H1 (cell line): ENCODE measurements around the gene ZNF750. TPM values are rescaled to one million over a fixed set of nuclear protein-coding genes. Genes with fewer than 3 reads are reported as not detected.
A peak's percentile ranks its signal among the peaks of the same experiment; 100 is the strongest.

ENCODE experiments used
- CTCF ChIA-PET: fragments of 300-600 bp; sonication (Branson Sonifier 250); formaldehyde crosslinking; loops from one replicate; lab custom pipeline; 2021; ENCODE audit not compliant: partially characterized antibody; lab: Charles Lee
- POLR2A ChIA-PET: fragments of 300-600 bp; sonication (Branson Sonifier 250); formaldehyde crosslinking; loops from one replicate; lab custom pipeline; 2021; ENCODE audit warnings: inconsistent platforms; ENCODE audit not compliant: partially characterized antibody; lab: Charles Lee
- DNase-seq, 2 experiments: peaks; one replicate each; pipeline versions ENCODE4 v3.0.0 to v3.0.0-alpha.2; 2010 to 2022; ENCODE audit warnings: low spot score in 2 of 2, low read depth in 1 of 2, mixed read lengths in 1 of 2
- FAIRE-seq: peaks from 2 replicates; lab custom pipeline; 2011; peaks lifted over from hg19 to GRCh38; lab: Jason Lieb, UNC
- H2AFZ ChIP-seq: 2 replicates; pipeline ENCODE4 v1.8.1; 2012; ENCODE audit warnings: low read length, inconsistent platforms
- H2AK5ac ChIP-seq: 2 replicates; pipeline ENCODE4 v1.6.1; 2013; ENCODE audit warnings: low read depth, low read length
- H2BK120ac ChIP-seq: replicated peaks from 2 replicates; pipeline ENCODE3; 2013; ENCODE audit warnings: low read depth, low read length, inconsistent platforms
- H2BK12ac ChIP-seq: 2 replicates; pipeline ENCODE4 v1.6.1; 2013; ENCODE audit warnings: low read depth, low read length
- H2BK15ac ChIP-seq: 2 replicates; pipeline ENCODE4 v1.6.1; 2013; ENCODE audit warnings: low read length
- H2BK20ac ChIP-seq: 2 replicates; pipeline ENCODE4 v1.6.1; 2013; ENCODE audit warnings: low read length
- H2BK5ac ChIP-seq: 2 replicates; pipeline ENCODE4 v1.6.1; 2013; ENCODE audit warnings: low read depth, low read length
- H3K14ac ChIP-seq: 2 replicates; pipeline ENCODE4 v1.6.1; 2013; ENCODE audit warnings: inconsistent platforms; ENCODE audit not compliant: insufficient read length
- H3K18ac ChIP-seq: 2 replicates; pipeline ENCODE4 v1.6.1; 2013; ENCODE audit warnings: low read length; ENCODE audit errors: extremely low read depth
- H3K23ac ChIP-seq: 2 replicates; pipeline ENCODE4 v1.6.1; 2013; ENCODE audit warnings: inconsistent platforms; ENCODE audit not compliant: insufficient read length
- H3K23me2 ChIP-seq: 2 replicates; pipeline ENCODE4 v1.6.1; 2013; ENCODE audit warnings: low read depth, low read length
- H3K27ac ChIP-seq: 2 replicates; pipeline ENCODE4 v1.6.1; 2011; ENCODE audit warnings: low read depth, low read length, inconsistent platforms
- H3K27me3 ChIP-seq, 4 experiments: replicated peaks in 1 of 4; 1 replicate in 1 of 4; 2 replicates in 3 of 4; pipeline versions ENCODE4 v1.6.1 to v1.8.1; 2011 to 2013; ENCODE audit warnings: low read length in 3 of 4, mild to moderate bottlenecking in 3 of 4, inconsistent platforms in 2 of 4, mixed read lengths in 2 of 4, moderate library complexity in 1 of 4; ENCODE audit not compliant: control insufficient read depth in 3 of 4, insufficient read depth in 3 of 4; ENCODE audit errors: extremely low read depth in 1 of 4
- H3K36me3 ChIP-seq, 4 experiments: 2 replicates each; pipeline versions ENCODE4 v1.6.1 to v1.8.1; 2011 to 2013; ENCODE audit warnings: mild to moderate bottlenecking in 4 of 4, low read length in 3 of 4, moderate library complexity in 2 of 4, control low read depth in 1 of 4, inconsistent platforms in 1 of 4; ENCODE audit not compliant: insufficient read depth in 4 of 4, control insufficient read depth in 2 of 4
- H3K4ac ChIP-seq: replicated peaks from 2 replicates; pipeline ENCODE3; 2013; ENCODE audit warnings: low read length, low read depth, mixed read lengths, inconsistent platforms; ENCODE audit not compliant: insufficient read length
- H3K4me1 ChIP-seq, 4 experiments: replicated peaks in 1 of 4; 1 replicate in 1 of 4; 2 replicates in 3 of 4; pipeline versions ENCODE4 v1.6.1 to v1.8.1; 2011 to 2013; ENCODE audit warnings: low read length in 3 of 4, inconsistent platforms in 2 of 4, mixed read lengths in 1 of 4; ENCODE audit not compliant: insufficient read depth in 4 of 4, control insufficient read depth in 3 of 4
- H3K4me2 ChIP-seq, 2 experiments: 2 replicates each; pipeline versions ENCODE4 v1.6.1 to v1.8.1; 2011 to 2013; ENCODE audit warnings: low read depth in 2 of 2, low read length in 2 of 2, control low read depth in 1 of 2, inconsistent platforms in 1 of 2, mild to moderate bottlenecking in 1 of 2; ENCODE audit not compliant: insufficient read depth in 1 of 2
- H3K4me3 ChIP-seq, 4 experiments: fragments of 200-600, 300-600 bp in 1 of 4; sonication (generic), shearing (Covaris generic), sonication (Bioruptor Twin) in 1 of 4; 2 replicates each; pipeline versions ENCODE4 v1.5.1 to v1.8.1; 2011 to 2016; ENCODE audit warnings: low read length in 4 of 4, low read depth in 3 of 4, control low read depth in 2 of 4, inconsistent platforms in 2 of 4, mild to moderate bottlenecking in 2 of 4, mixed read lengths in 1 of 4, moderate library complexity in 1 of 4; ENCODE audit not compliant: insufficient read depth in 2 of 4; ENCODE audit errors: extremely low read depth in 1 of 4
- H3K56ac ChIP-seq: replicated peaks from 2 replicates; pipeline ENCODE3; 2013; ENCODE audit warnings: low read depth, mild to moderate bottlenecking, mixed read lengths, low read length, inconsistent platforms; ENCODE audit not compliant: insufficient read length
- H3K79me1 ChIP-seq: 2 replicates; pipeline ENCODE4 v1.6.1; 2013; ENCODE audit warnings: low read depth, low read length, control low read depth
- H3K79me2 ChIP-seq, 2 experiments: 2 replicates each; pipeline versions ENCODE4 v1.6.1 to v1.8.1; 2012 to 2013; ENCODE audit warnings: low read length in 2 of 2, mild to moderate bottlenecking in 2 of 2, inconsistent platforms in 1 of 2; ENCODE audit not compliant: insufficient read depth in 2 of 2, control insufficient read depth in 1 of 2
- H3K9ac ChIP-seq, 4 experiments: replicated peaks in 1 of 4; 1 replicate in 1 of 4; 2 replicates in 3 of 4; pipeline versions ENCODE4 v1.6.1 to v1.8.1; 2011 to 2013; ENCODE audit warnings: low read depth in 3 of 4, low read length in 3 of 4, control low read depth in 2 of 4, mild to moderate bottlenecking in 2 of 4, moderate library complexity in 2 of 4, inconsistent platforms in 1 of 4; ENCODE audit errors: extremely low read depth in 1 of 4
- H3K9me3 ChIP-seq, 2 experiments: 2 replicates each; pipeline versions ENCODE4 v1.6.1 to v1.8.1; 2012 to 2013; ENCODE audit warnings: mild to moderate bottlenecking in 2 of 2, moderate library complexity in 2 of 2, control low read depth in 1 of 2, inconsistent platforms in 1 of 2, low read depth in 1 of 2, low read length in 1 of 2, mixed read lengths in 1 of 2; ENCODE audit not compliant: insufficient read depth in 2 of 2
- H4K20me1 ChIP-seq, 2 experiments: replicated peaks in 1 of 2; 2 replicates each; pipeline versions ENCODE3 to v1.8.1; 2011 to 2013; ENCODE audit warnings: inconsistent platforms in 2 of 2, low read length in 2 of 2, mild to moderate bottlenecking in 1 of 2; ENCODE audit not compliant: insufficient read depth in 2 of 2, control insufficient read depth in 1 of 2
- H4K5ac ChIP-seq: 2 replicates; pipeline ENCODE4 v1.6.1; 2013; ENCODE audit warnings: low read length, low read depth, mixed read lengths, inconsistent platforms; ENCODE audit not compliant: insufficient read length
- H4K8ac ChIP-seq: 2 replicates; pipeline ENCODE4 v1.8.0; 2013; ENCODE audit warnings: mild to moderate bottlenecking, moderate library complexity, low read length, inconsistent platforms; ENCODE audit not compliant: insufficient read depth; ENCODE audit errors: extremely low read depth
- H4K91ac ChIP-seq: replicated peaks from 2 replicates; pipeline ENCODE3; 2013; ENCODE audit warnings: low read length, mixed read lengths, inconsistent platforms; ENCODE audit not compliant: insufficient read length
- ASH2L ChIP-seq: fragments of 200-600, 300-600 bp; sonication (generic); IDR thresholded peaks from one replicate; pipeline ENCODE4 v1.7.1; 2017; ENCODE audit warnings: low read length
- CREB1 ChIP-seq: IDR thresholded peaks from 2 replicates; pipeline ENCODE4 v1.6.1; 2012; ENCODE audit warnings: inconsistent platforms
- HDAC6 ChIP-seq: IDR thresholded peaks from one replicate; pipeline ENCODE4 v1.7.1; 2012; ENCODE audit warnings: low read depth, mild to moderate bottlenecking, inconsistent platforms, low read length, moderate library complexity
- MAFK ChIP-seq: IDR thresholded peaks from 2 replicates; pipeline ENCODE4 v1.6.1; 2012; ENCODE audit warnings: low read depth, mild to moderate bottlenecking, improper control_type of control experiment, low read length
- NANOG ChIP-seq: IDR thresholded peaks from 2 replicates; pipeline ENCODE4 v1.6.1; 2011; ENCODE audit warnings: low read length, low read depth, mild to moderate bottlenecking, inconsistent platforms; ENCODE audit not compliant: insufficient read depth, poor library complexity, severe bottlenecking
- PHF8 ChIP-seq: fragments of 200-600 bp; sonication (generic); conservative IDR thresholded peaks from 2 replicates; pipeline ENCODE4 v1.7.1; 2012; ENCODE audit warnings: low read depth, mild to moderate bottlenecking, inconsistent platforms, low read length, moderate library complexity
- POLR2A ChIP-seq, 2 experiments: IDR thresholded peaks; 1 replicate in 1 of 2; 2 replicates in 1 of 2; pipeline ENCODE4 v1.6.1; 2011; ENCODE audit warnings: low read depth in 2 of 2, low read length in 2 of 2, mild to moderate bottlenecking in 2 of 2; ENCODE audit errors: control extremely low read depth in 1 of 2
- POU5F1 ChIP-seq: IDR thresholded peaks from 2 replicates; pipeline ENCODE4 v1.6.1; 2011; ENCODE audit warnings: low read depth, mild to moderate bottlenecking, low read length, moderate library complexity
- RFX5 ChIP-seq: IDR thresholded peaks from 2 replicates; pipeline ENCODE4 v1.6.1; 2011; ENCODE audit warnings: low read depth, low read length, improper control_type of control experiment, borderline replicate concordance
- SIN3A ChIP-seq, 2 experiments: IDR thresholded peaks in 1 of 2; conservative IDR thresholded peaks in 1 of 2; 2 replicates each; pipeline ENCODE4 v1.6.1; 2011 to 2012; ENCODE audit warnings: low read length in 2 of 2, improper control_type of control experiment in 1 of 2, low read depth in 1 of 2, mild to moderate bottlenecking in 1 of 2
- SIRT6 ChIP-seq: IDR thresholded peaks from one replicate; pipeline ENCODE4 v1.7.1; 2012; ENCODE audit warnings: low read length, inconsistent platforms
- SUZ12 ChIP-seq: fragments of 200-600 bp; sonication (generic); IDR thresholded peaks from 2 replicates; pipeline ENCODE4 v1.6.1; 2012; ENCODE audit warnings: mild to moderate bottlenecking, inconsistent platforms, low read length, moderate library complexity, mixed read lengths
- TAF1 ChIP-seq: IDR thresholded peaks from 2 replicates; pipeline ENCODE4 v1.6.1; 2011; ENCODE audit warnings: mild to moderate bottlenecking, low read depth, low read length
- TEAD4 ChIP-seq: IDR thresholded peaks from 2 replicates; pipeline ENCODE4 v1.6.1; 2012; ENCODE audit warnings: low read depth, low read length, inconsistent platforms, mixed read lengths
- WGBS, 2 experiments: shearing (Covaris generic) in 1 of 2; methylation state at CpG; one replicate each; pipeline versions ENCODE4 v1.1.6 to v1.1.7; 2013 to 2015; ENCODE audit warnings: low lambda C conversion rate in 2 of 2, mixed read lengths in 2 of 2, inconsistent platforms in 1 of 2, low coverage in 1 of 2, missing lambda C conversion rate in 1 of 2; ENCODE audit not compliant: insufficient replicate concordance in 2 of 2, insufficient coverage in 1 of 2, insufficient read length in 1 of 2; ENCODE audit errors: extremely low coverage in 1 of 2, missing lambda C conversion rate in 1 of 2; 5-methylcytosine and 5-hydroxymethylcytosine counted together
- polyA plus RNA-seq, 7 experiments: library from polyadenylated mRNA; depleted of rRNA in 3 of 7; stranded (reverse) in 5 of 7; unstranded in 2 of 7; fragments of >200 nt in 5 of 7; fragments of 200-250 nt in 2 of 7; gene quantifications; 1 replicate in 5 of 7; 2 replicates in 1 of 7; 4 replicates in 1 of 7; pipeline versions ENCODE4 v1.2.1 to v1.2.3, GENCODE V29; 2011 to 2013; ENCODE audit warnings: missing spikeins in 2 of 7, mixed read lengths in 2 of 7
- total RNA-seq: library from RNA; stranded (reverse); fragmentation: NEBNext Ultra II Directional; extraction: Animal tissue kit (Norgen Biotek cat#: 25700); gene quantifications from 2 replicates; pipeline ENCODE4 v1.2.1, GENCODE V29; 2021

Gene ZNF750
- total and polyA plus RNA-seq, 2 of the 8 experiments (the other 6 are each of a cell fraction or from before 2014, with no cell fraction given), result not detected

DNA sequence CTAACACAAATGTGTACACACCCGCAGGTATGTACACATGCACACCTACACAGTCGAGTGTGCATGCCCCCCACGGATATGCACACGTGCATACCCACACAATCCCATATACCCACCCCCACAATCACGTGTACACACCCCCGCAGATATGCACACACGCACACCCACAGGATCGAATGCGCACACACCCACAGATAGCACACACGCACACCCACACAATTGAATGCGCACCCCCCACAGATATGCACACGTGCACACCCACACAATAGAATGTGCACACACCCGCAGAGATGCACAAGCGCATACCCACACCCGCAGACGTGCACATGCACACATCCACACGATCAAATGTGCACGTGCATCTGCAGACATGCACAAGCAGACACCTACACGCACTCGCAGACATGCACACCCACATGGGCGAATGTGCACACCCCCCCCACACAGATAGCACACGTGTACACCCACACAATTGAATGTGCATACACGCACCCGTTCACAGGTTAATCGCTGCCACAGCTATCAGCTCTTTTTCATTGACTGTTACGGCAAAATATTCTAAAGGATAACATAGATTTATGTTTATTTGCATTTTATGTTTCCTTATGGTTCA, 10.8 kb downstream of the ZNF750 start:
- Histone ChIP-seq H3K9me3 (no peaks in the 10 kb centered on the region), H3K79me2 (peaks cover 0 to 15% of the 10 kb centered on the region in 2 experiments; a peak in 1 of 4 replicates), H3K9ac (no peak overlapping the region; a peak in 1 of 7 replicates), H3K27ac (no peak overlapping the region), H3K14ac (no peak overlapping the region), H4K91ac (peak overlapping the region; percentile 56), H3K18ac (no peak overlapping the region), H2BK120ac (no peak overlapping the region), H2BK15ac (no peak overlapping the region), H3K23me2 (no peaks in the 10 kb centered on the region), H2AFZ (no peak overlapping the region), H3K23ac (no peak overlapping the region), H4K8ac (no peak overlapping the region), H2BK12ac (no peak overlapping the region), H3K4me1 (no peaks in the 10 kb centered on the region; a peak in 1 of 7 replicates), H4K20me1 (peaks cover 5 to 13% of the 10 kb centered on the region in 2 experiments), H3K4me3 (no peak overlapping the region), H2BK5ac (peak overlapping the region; percentile 60; the same call in 1 of the 2 replicates), H2BK20ac (no peak overlapping the region), H3K36me3 (peaks cover 2 to 26% (median 18%) of the 10 kb centered on the region in 4 experiments; a peak in 5 of 8 replicates), H3K56ac (no peak overlapping the region), H3K4ac (no peak overlapping the region), H3K4me2 (no peak overlapping the region), H4K5ac (no peak overlapping the region), H3K27me3 (no peaks in the 10 kb centered on the region), H2AK5ac (no peak overlapping the region), H3K79me1 (peaks cover 12% of the 10 kb centered on the region)
- FAIRE-seq, result no peak
- WGBS, 2 experiments, result 92% methylated on average over 26 of the region's 26 CpGs; no CpG with 5 or more reads in 1 of the 2 experiments
- ChIA-PET POLR2A (interaction anchor here (1.2 kb wide), 1 partner anchor 24 kb away, joined by 3 read pairs; no protein-coding TSS in a partner anchor), CTCF (interaction anchor here (1.3 to 3.6 kb wide), 6 partner anchors 7 to 53 kb away, joined by 3 to 12 read pairs (median 3); no protein-coding TSS in a partner anchor)
- DNase-seq, result no peak
- TF ChIP-seq POU5F1, result no peak
- no peak for TF ChIP-seq ASH2L
- no peak for TF ChIP-seq SIRT6
- no peak for TF ChIP-seq MAFK
- TF ChIP-seq NANOG, result no peak
- TF ChIP-seq HDAC6, result no peak
- TF ChIP-seq CREB1, result no peak
- TF ChIP-seq TEAD4, result no peak
- no peak for TF ChIP-seq TAF1
- TF ChIP-seq SIN3A (conservative IDR thresholded peaks at IDR 0.05 in 1 of 2, IDR thresholded peaks at IDR 0.05 in 1 of 2; ENCODE audit: low read depth in 1 of 2, low read length in 2 of 2), result no peak
- no peak for TF ChIP-seq PHF8
- no peak for TF ChIP-seq POLR2A (IDR thresholded peaks at IDR 0.05; ENCODE audit: control extremely low read depth in 1 of 2, low read depth in 2 of 2, low read length in 2 of 2)
- TF ChIP-seq RFX5, result no peak
- TF ChIP-seq SUZ12, result no peak
